Erythroblast (primary cell): Measurements from ENCODE around the gene TGM2.

Experiments
- DNase-seq, 2 experiments: peaks; one replicate each; lab custom pipeline; 2025; lab: John Stamatoyannopoulos, UW
- GATA1 ChIP-seq: IDR thresholded peaks from 2 replicates; pipeline ENCODE4 v1.6.1; 2011; ENCODE audit warnings: low read depth, mild to moderate bottlenecking, control low read depth, low read length, moderate library complexity
- POLR2A ChIP-seq: IDR thresholded peaks from 2 replicates; pipeline ENCODE4 v1.6.1; 2011; ENCODE audit warnings: mild to moderate bottlenecking, low read length

The TGM2 gene

GRCh38 chr20:38135271-38135650 is 29.8 kb downstream of the TGM2 start:
- no peak for DNase-seq
- no peak for TF ChIP-seq GATA1
- no peak for TF ChIP-seq POLR2A

DNA sequence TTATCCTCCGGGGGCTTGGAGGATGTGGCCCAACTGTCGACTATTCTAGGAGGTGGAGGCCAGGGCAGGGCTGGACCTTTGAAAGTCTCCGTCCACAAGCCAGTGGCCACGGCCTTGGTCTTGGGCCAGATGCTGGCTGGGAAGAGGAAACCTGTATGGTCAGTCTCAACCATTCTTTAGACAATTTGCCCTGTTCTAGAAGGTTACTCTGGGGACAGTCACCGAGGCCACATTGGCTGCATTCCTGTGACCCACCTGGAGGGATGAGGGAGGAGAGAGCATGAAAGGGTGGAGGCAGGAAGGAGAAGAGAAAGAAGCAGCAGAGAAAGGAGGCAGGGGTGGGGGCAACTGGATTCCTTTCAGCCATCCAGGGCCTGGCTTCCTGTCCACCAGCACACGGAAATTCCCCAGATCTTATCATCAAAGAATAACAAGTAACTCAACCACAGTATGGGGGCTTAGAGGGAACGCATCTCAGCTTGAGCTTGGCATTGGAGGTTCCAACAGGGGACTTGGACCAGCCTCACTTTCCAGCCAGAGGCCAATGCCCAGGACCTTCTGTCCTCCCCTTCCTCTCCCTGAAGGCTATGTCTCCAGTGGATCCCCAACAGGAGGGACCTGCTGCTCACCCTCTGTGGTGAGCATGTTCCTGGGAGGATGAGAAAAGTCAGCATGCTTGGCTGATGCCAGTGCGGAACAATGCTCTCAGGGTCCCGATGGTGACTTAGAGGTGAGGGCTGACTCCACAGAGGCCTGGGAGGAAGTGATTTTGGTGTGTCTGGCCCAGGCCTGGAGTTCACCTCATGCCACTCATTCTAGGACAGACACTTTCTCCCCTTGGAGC is 30.4 kb downstream of the TGM2 start:
- no peak for DNase-seq
- TF ChIP-seq GATA1 (no peak), POLR2A (no peak)

GRCh38 chr20:38133680-38134426 is 31.2 kb downstream of the TGM2 start:
- DNase-seq: no peak
- TF ChIP-seq GATA1 (no peak), POLR2A (no peak)

GRCh38 chr20:38132910-38133501 is 32.1 kb downstream of the TGM2 start:
- TF ChIP-seq POLR2A: no peak
- TF ChIP-seq GATA1: no peak
- DNase-seq: no peak

- DNase-seq: no peak
- TF ChIP-seq POLR2A (no peak), GATA1 (no peak)
Observed at GRCh38 chr20:38132156-38132909, 32.7 kb downstream of the TGM2 start.

GRCh38 chr20:38131588-38132121 is 33.4 kb downstream of the TGM2 start:
- TF ChIP-seq GATA1: no peak
- TF ChIP-seq POLR2A: no peak
- no peak for DNase-seq

GRCh38 chr20:38130687-38131587 is 34.1 kb downstream of the TGM2 start:
- no peak for DNase-seq
- TF ChIP-seq GATA1 (no peak), POLR2A (no peak)

DNA sequence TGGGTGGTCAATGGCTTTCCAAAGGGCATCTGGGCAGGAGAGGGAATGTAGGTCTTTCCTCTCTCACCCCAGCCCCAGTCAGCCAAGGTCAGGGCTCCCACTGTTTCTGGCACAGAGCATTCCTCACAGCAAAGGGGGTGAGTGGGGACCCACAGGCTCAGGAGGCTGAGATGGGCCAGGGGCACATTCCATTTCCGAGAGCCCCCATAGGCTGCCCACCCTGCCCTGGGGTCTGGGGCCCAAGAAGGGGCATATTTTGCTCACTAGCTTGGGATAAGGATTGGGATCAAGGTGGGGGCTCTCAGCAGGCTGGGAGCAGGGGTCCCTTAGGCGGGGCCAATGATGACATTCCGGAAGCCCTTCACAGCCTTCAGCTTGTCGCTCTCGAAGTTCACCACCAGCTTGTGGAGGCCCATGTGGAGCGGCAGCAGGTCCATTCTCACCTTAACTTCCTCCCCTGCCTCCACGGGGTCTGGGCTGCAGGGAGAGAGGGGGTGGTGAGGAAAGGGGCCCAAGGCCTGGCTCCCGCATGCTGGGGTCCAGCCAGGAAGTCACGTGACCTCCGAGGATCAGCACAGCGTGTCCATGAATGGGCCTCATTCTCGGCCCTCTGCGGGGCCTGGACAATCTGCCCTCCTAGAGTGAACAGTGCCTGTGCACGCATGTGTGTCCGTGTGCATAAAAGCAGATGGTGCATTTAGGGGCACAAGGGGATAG is 35.0 kb downstream of the TGM2 start:
- no peak for DNase-seq

GRCh38 chr20:38129248-38129865 is 35.7 kb downstream of the TGM2 start:
- DNase-seq: no peak
- TF ChIP-seq POLR2A (no peak), GATA1 (no peak)

More for the DNA sequence above, 35.0 kb downstream of the TGM2 start:
- no peak for TF ChIP-seq POLR2A
- no peak for TF ChIP-seq GATA1

GRCh38 chr20:38128691-38129090 is 36.4 kb downstream of the TGM2 start:
- TF ChIP-seq GATA1: no peak
- TF ChIP-seq POLR2A: no peak
- DNase-seq: no peak

DNA sequence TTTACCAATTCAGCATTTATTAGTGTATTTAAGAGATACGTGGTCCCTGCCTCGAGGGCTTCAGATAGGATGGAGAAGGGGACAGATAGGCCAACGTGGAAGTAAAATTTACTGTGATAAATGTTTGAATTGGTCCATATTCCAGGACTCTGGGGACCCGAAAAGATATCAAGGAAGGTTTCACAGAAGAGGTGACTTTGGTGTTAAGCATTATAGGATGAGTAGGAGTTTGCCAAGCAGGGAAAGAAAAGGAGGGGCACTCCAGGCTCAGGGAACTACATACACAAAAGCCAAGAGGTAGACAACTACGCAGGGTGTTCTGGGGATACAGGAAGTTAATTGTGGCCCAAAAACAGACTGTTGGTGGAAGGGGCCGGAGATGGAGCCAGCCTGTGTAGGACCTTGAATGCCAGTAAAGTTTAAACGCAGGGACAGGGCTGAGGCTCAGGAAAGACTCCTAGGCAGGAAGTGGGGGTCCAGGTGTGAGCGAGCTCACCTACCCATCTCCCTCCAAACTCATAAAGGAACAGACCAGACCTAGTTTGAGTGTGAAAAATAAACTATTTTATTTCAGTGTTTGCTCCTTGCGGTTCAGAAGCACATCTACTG is 37.0 kb downstream of the TGM2 start:
- DNase-seq: no peak
- TF ChIP-seq GATA1: no peak
- no peak for TF ChIP-seq POLR2A
